Upper lobe of right lung (tissue), 1 donor: ENCODE measurements around the gene BACH2. TPM values are rescaled to one million over a fixed set of nuclear protein-coding genes. Genes with fewer than 3 reads are reported as not detected.

Experiments used
- ATAC-seq: fragments of 200-7000 bp; cut with Tn5 transposase; one replicate; pipeline ENCODE4 v1.9.1; 2020; ENCODE audit warnings: mild to moderate bottlenecking, moderate library complexity
- DNase-seq: peaks from one replicate; pipeline ENCODE4 v3.0.0-alpha.2; 2020
- H3K27ac ChIP-seq: fragments of 200-600 bp; one replicate; pipeline ENCODE4 v1.8.0; 2022
- H3K27me3 ChIP-seq: fragments of 200-600 bp; one replicate; pipeline ENCODE4 v1.8.0; 2022; ENCODE audit warnings: mild to moderate bottlenecking
- H3K36me3 ChIP-seq: fragments of 200-600 bp; one replicate; pipeline ENCODE4 v1.8.0; 2022
- H3K4me1 ChIP-seq: fragments of 200-600 bp; one replicate; pipeline ENCODE4 v1.8.0; 2022
- H3K4me3 ChIP-seq: fragments of 200-600 bp; one replicate; pipeline ENCODE4 v1.8.0; 2022; ENCODE audit warnings: mild to moderate bottlenecking
- H3K9me3 ChIP-seq: fragments of 200-600 bp; one replicate; pipeline ENCODE4 v1.8.0; 2022
- CTCF ChIP-seq: fragments of 200-600 bp; IDR thresholded peaks from one replicate; pipeline ENCODE4 v1.8.0; 2022; ENCODE audit warnings: antibody characterized with exemption
- intact Hi-C: fragments of 100-400 bp; cut with DNase I; formaldehyde crosslinking; loops from one replicate; pipeline ENCODE4 v1.11.0; 2022
- total RNA-seq: library from RNA; stranded (reverse); fragmentation: NEBNext Ultra II Directional; extraction: Animal tissue kit (Norgen Biotek cat#: 25700); gene quantifications from one replicate; pipeline ENCODE4 v1.2.1, GENCODE V29; 2021
- donor health status: DM: no; HTN: yes; CAD: no; lungs with severe emphysema.

The BACH2 gene
- total RNA-seq, 1 donor from 2014 or later: 4.9 TPM

- no peak for TF ChIP-seq CTCF
- Histone ChIP-seq H3K9me3 (no peaks in the 10 kb centered on the region), H3K27ac (no peak overlapping the region), H3K27me3 (peaks cover 3% of the 10 kb centered on the region), H3K4me3 (no peak overlapping the region), H3K36me3 (no peaks in the 10 kb centered on the region), H3K4me1 (peaks cover 9% of the 10 kb centered on the region)
- intact Hi-C loops: no loop called here
- ATAC-seq: no peak
- no peak for DNase-seq
Observed at GRCh38 chr6:90298459-90299053, 1.9 kb upstream of the BACH2 start.

GRCh38 chr6:90297867-90298381, 1.3 kb upstream of the BACH2 start:
- no peaks in the 10 kb centered on the region for H3K9me3 ChIP-seq
- no peak overlapping the region for H3K27ac ChIP-seq
- no peak for ATAC-seq
- no peak overlapping the region for H3K4me3 ChIP-seq
- peaks cover 9% of the 10 kb centered on the region for H3K4me1 ChIP-seq
- intact Hi-C loops: no loop called here
- peaks cover 3% of the 10 kb centered on the region for H3K27me3 ChIP-seq
- no peak for TF ChIP-seq CTCF
- H3K36me3 ChIP-seq: no peaks in the 10 kb centered on the region
- no peak for DNase-seq

- H3K27ac ChIP-seq: no peak overlapping the region
- H3K27me3 ChIP-seq: peaks cover 3% of the 10 kb centered on the region
- peak; percentile 4 for TF ChIP-seq CTCF
- no peaks in the 10 kb centered on the region for H3K9me3 ChIP-seq
- H3K4me3 ChIP-seq: peak overlapping the region; percentile 65
- ATAC-seq (peak; percentile 3), DNase-seq (peak; percentile 65)
- peaks cover 9% of the 10 kb centered on the region for H3K4me1 ChIP-seq
- H3K36me3 ChIP-seq: no peaks in the 10 kb centered on the region
- intact Hi-C loops: no loop called here
Observed at GRCh38 chr6:90297115-90297866, 648 bp upstream of the BACH2 start.

- peaks cover 9% of the 10 kb centered on the region for H3K4me1 ChIP-seq
- peak overlapping the region; percentile 65 for H3K27ac ChIP-seq
- DNase-seq: peak; percentile 76
- H3K4me3 ChIP-seq: peak overlapping the region; percentile 65
- H3K36me3 ChIP-seq: no peaks in the 10 kb centered on the region
- no peak for TF ChIP-seq CTCF
- intact Hi-C loops: no loop called here
- peaks cover 3% of the 10 kb centered on the region for H3K27me3 ChIP-seq
- H3K9me3 ChIP-seq: no peaks in the 10 kb centered on the region
- peak; percentile 70 for ATAC-seq
Observed at GRCh38 chr6:90295854-90296340, 746 bp downstream of the BACH2 start.

- Histone ChIP-seq H3K36me3 (no peaks in the 10 kb centered on the region), H3K27ac (peak overlapping the region; percentile 65), H3K9me3 (no peaks in the 10 kb centered on the region), H3K4me3 (peak overlapping the region; percentile 65), H3K4me1 (peaks cover 9% of the 10 kb centered on the region), H3K27me3 (peaks cover 3% of the 10 kb centered on the region)
- no peak for TF ChIP-seq CTCF
- intact Hi-C loops: no loop called here
- DNase-seq: peak; percentile 75
- peak; percentile 50 for ATAC-seq
Observed at GRCh38 chr6:90294989-90295853, 1.4 kb downstream of the BACH2 start.
